Dedifferentiated amniotic fluid mesenchymal stem cell (primary cell): ENCODE results near the gene NDUFB6.
A peak's percentile ranks its signal among the peaks of the same experiment; 100 is the strongest.
"Not testable (repeated sequence)": the region's sequence is repeated elsewhere in the genome, so short reads cannot be mapped to it uniquely, and the experiment has no call there.

Source experiments
- DNase-seq: peaks from one replicate; pipeline ENCODE4 v3.0.0-alpha.2; 2016; ENCODE audit errors: extremely low spot score

Gene NDUFB6

GRCh38 chr9:32572900-32573523 lies at the start of gene NDUFB6:
Gene NDUFB6, minus strand, starts transcription at chr9:32573159. Its CDS starts 99 bp downstream, at chr9:32573060.
- DNase-seq: peak; percentile 92

- DNase-seq: no peak
These were observed 45.3 kb upstream of the NDUFB6 start for GRCh38 chr9:32618261-32618660.

- no peak for DNase-seq
These were observed 33.9 kb upstream of the NDUFB6 start for GRCh38 chr9:32606811-32607210.

DNA sequence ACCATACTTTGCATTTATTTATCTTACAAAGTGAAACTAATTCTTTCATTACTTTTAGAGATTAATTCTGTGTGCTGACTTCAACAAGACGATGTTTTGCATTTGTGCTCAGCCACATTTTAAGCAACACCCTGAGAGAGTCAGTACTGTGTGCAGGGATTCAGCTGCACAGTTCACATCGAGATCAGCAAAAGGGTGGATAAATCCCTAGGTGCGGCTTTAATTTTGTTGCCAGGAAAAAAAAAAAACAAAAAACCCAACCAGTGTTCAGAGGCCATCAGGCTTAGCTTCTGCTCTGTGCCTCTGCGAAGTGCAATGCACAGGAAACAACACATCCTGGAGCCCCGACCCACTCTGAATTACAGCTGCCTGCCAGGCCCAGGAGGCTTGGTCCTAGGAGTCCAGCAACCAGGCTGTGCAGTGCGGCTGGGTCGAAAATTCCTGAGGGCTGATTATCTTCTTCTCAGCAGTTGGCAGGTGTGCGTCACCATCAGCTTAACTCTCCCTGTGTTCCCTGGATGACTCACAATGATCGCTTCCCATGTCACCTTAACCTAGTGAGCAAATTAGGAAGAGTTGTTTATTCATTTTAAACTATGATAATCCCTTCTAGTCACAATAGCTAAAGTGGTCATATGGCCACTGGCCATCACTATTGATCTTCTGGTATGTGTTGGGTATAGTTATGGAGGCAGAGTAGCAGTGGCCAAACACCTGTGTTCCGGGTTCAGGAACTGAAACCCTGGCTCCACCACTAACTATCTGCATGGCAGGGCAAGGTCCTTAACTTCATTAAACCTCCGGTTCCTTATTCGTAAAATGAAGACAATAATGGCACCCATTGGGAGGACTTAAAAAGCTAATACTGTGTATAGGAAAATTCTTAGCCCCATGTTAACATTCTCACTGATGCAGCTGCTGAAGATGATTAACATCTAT lies 31.2 kb upstream of the NDUFB6 start:
- DNase-seq: no peak

- DNase-seq: not testable (repeated sequence)
These were observed 26.1 kb upstream of the NDUFB6 start for GRCh38 chr9:32599021-32599420.

GRCh38 chr9:32596936-32597335 lies 24.0 kb upstream of the NDUFB6 start:
- no peak for DNase-seq

DNA sequence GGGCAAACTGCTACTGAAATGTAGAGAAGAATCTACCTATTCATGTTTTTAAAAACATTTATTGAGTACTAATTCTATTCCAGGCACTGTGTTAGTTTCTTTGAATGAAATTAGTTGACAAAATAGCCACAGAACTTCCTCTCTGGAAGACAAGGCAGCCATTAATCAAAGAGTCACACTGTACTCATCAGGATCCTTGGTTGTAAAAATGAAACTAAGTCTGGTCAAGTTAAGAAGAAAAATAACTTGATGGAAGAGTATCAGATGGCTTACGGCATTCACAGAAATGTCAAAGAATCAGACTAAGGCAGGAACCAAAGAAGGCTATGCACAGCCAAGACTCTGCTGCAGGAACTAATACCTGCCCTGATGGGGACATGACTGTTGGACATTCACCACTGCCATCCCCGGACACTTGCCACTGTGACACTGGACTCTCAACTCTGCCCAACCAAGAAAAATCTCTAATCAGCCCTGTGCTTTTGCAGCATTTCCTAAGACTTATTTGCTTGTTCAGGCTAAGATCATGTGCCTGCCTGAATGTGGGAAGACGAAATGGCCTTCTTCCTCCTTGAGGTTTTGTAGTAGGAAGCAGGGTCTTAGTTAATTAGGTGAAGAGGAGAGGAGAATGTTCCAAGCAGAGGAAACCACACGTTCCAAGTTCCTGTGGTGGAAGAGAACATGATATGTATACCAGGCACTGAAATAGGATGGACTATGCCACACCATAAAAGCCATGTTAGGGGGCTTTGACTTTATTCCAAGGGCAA lies 23.3 kb upstream of the NDUFB6 start:
- DNase-seq: no peak

GRCh38 chr9:32590898-32591297 lies 17.9 kb upstream of the NDUFB6 start:
- no peak for DNase-seq

- DNase-seq: no peak
These were observed 17.5 kb upstream of the NDUFB6 start for GRCh38 chr9:32590476-32590875.

- peak; percentile 46 for DNase-seq
These were observed 16.2 kb upstream of the NDUFB6 start for GRCh38 chr9:32589083-32589723.

- no peak for DNase-seq
These were observed 14.9 kb upstream of the NDUFB6 start for GRCh38 chr9:32587901-32588300.

DNA sequence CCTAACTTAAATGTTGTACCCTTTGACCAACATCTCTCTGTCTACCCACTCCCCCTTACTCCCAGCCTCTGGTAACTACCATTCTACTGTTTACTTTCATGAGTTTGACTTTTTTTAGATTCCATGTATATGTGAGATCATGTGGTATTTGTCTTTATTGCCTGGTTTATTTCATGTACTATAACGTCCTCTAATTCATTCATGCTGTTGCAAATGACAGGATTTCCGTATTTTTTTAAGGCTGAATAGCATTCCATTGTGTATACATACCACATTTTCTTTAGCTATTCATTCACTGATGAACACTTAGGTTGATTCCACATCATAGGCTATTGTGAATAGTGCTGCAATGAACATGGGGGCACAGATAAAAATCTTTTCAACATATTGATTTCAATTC lies 11.8 kb upstream of the NDUFB6 start:
- no peak for DNase-seq

GRCh38 chr9:32581512-32582143 lies 8.7 kb upstream of the NDUFB6 start:
- peak; percentile 57 for DNase-seq

GRCh38 chr9:32580631-32581300 lies 7.8 kb upstream of the NDUFB6 start:
- DNase-seq: no peak

GRCh38 chr9:32579706-32580331 lies 6.9 kb upstream of the NDUFB6 start:
- DNase-seq: peak; percentile 71

- DNase-seq: no peak
These were observed 6.0 kb upstream of the NDUFB6 start for GRCh38 chr9:32578976-32579375.

DNA sequence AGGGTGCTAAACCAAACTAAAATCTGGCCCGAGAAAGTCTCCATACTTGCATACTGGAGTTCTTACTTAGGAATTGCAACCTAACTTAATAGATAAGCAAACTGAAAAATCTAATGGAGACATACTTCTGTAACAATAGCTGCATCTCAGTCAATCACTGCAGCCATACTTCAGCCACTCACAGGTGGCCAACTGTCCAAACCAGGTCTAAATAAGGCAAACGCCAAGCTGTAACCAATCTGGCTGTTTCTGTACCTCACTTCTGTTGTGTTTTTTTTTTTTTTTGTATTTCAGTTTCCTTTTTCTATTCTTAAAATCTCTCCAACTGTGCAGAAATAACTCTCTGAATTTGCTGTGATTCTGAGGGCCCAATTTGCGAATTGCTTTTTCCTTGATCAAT lies 4.4 kb upstream of the NDUFB6 start:
- no peak for DNase-seq

DNA sequence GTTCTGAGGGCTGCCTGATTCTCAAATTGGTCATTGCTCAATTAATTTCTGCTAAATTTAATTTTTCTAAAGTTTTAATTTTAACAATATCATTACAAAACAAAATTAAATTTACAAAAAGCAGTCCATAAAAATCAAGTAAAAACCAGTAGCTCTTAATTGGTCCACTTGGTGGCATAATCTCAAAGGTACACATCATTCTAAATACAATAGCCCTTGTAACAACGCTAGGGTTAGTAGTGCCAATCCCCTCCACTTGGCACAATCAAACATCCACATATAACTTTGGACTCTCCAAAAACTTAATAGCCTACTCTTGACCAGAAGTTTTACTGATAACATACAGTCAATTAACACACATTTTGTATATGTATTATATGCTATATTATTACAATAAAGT lies 1.9 kb upstream of the NDUFB6 start:
- no peak for DNase-seq

- no peak for DNase-seq
These were observed 862 bp upstream of the NDUFB6 start for GRCh38 chr9:32573821-32574220.
